A549 treated with CORT108297 at 1 μM for 4 hours (cell line): ENCODE results near the gene NMUR2. TPM values are rescaled to one million over a fixed set of nuclear protein-coding genes. Genes with fewer than 3 reads are reported as not detected.

ENCODE experiments used
- total RNA-seq: library from RNA; stranded (reverse); fragments of 200-300 nt; extraction: Qiagen RNA extraction; gene quantifications from 5 replicates; pipeline ENCODE4 v1.2.3, GENCODE V29; 2022

Gene NMUR2
- 0.03 to 0.09 TPM (median 0.06 TPM) in 5 replicates for total RNA-seq

GRCh38 chr5:152405145-152405544 lies at the start of gene NMUR2:
TSS of gene NMUR2 (minus strand) at chr5:152405279. CDS start at chr5:152405113, 166 bp downstream.

